Activated naive CD4-positive, alpha-beta T cell treated with anti-CD3 and anti-CD28 coated beads, Interleukin-2, amount 50 U/mL, for 16 hours (primary cell): ENCODE measurements around the gene GRM4.
"Not testable (repeated sequence)": the region's sequence is repeated elsewhere in the genome, so short reads cannot be mapped to it uniquely, and the experiment has no call there.

Experiments used
- DNase-seq: peaks from one replicate; pipeline ENCODE4 v3.0.0-alpha.2; 2020

Gene GRM4

DNA sequence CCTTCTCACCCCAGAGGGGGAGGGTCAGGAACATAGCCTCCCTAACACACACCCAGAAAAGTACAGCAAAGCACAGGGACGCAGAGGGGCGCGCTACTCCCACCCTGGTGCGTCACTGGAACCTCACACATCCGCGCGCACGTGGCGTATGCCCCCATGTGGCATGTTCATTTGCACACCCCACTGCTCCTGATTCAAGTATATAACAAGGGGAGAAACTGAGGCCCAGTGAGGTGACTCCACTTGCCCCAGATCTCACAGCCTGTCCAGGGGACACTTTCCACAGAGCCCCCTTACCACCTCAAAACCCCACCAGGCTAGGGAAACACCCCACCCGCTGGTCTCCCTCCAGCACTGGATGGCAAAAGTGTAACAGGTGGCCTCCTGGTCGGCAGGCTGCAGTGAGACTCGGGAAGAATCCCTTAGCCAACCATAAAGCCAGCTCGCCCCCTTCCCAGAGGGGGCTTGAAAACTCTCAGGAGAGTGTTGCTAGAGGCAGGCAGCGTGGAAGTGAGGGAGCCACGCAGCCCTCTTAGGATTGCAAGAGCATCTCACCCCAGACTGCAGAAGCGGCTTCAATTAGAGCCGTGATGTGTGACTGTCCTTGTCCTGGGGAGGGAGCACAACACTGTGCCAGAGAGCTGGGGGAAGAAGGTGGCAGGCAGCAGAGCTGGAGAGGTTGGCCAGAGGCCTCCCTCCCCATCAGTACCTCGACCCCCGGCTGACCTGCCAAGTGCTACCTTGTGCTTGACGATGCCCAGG is at the start of gene GRM4:
Gene GRM4 (minus strand): TSS at position 67 of the 762 bp plus-strand sequence. CDS start 12,591 bp downstream, outside the sequence.
- DNase-seq: no peak

DNA sequence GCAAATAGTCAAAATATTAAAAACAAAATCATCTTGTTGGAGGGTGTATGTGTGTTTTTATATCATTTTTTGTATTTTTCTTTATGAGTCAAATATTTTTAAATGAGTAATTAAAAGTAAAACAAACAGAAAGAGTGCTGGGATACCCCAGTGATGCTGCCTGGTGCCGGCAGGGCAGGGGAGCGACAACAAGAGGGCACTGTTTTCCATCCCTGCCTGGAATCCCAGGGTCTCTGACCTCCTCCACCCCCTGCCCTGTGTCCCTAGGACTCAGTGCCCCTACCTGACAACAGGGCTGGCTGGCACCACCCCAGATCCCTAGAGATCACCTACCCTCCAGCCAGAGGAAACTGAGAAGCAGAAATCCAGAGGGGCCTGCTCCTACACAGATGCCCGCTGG is 48.9 kb upstream of the GRM4 start:
- DNase-seq: no peak

DNA sequence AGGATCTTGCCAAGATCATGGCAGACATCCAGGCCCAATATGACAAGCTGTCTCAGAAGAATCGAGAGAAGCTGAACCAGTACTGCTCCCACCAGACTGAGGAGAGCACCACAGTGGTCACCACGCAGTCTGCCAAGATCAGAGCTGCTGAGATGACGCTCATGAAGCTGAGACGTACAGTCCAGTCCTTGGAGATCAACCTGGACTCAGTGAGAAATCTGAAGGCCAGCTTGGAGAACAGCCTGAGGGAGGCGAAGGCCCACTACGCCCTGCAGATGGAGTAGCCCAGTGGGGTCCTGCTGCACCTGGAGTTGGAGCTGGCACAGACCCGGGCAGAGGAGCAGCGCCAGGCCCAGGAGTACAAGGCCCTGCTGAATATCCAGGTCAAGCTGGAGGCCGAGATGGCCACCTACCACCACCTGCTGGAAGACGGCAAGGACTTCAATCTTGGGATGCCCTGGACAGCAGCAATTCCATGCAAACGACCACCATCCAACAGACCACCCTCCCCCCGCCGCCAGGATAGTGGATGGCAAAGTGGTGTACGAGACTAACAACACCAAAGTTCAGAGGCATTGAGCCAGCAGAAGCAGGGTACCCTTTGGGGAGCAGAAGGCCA is 44.7 kb upstream of the GRM4 start:
- no peak for DNase-seq

DNA sequence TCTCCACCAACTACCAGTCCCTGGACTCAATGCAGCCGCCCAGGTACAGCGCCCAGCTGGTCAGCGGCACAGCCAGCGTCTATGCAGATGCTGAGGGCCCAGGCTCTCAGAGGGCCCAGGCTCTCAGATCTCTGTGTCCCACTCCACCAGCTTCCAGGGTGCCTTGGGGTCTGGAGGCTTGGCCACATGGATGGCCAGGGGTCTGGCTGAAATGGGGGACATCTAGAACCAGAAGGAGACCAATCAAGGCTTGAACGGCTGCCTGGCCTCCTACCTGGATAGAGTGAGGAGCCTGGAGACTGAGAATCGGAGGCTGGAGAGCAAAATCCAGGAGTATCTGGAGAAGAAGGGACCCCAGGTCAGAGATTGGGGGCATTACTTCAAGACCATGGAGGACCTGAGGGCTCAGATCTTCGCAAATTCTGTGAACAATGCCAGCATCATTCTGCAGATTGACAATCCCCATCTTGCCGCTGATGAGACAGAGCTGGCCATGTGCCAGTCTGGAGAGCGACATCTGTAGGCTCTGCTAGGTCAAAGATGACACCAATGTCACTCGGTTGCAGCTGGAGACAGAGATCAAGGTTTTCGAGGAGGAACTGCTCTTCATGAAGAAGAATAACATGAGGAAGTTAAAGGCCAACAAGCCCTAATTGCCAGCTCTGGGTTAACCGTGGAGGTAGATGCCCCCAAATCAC is 44.1 kb upstream of the GRM4 start:
- DNase-seq: peak; percentile 64

DNA sequence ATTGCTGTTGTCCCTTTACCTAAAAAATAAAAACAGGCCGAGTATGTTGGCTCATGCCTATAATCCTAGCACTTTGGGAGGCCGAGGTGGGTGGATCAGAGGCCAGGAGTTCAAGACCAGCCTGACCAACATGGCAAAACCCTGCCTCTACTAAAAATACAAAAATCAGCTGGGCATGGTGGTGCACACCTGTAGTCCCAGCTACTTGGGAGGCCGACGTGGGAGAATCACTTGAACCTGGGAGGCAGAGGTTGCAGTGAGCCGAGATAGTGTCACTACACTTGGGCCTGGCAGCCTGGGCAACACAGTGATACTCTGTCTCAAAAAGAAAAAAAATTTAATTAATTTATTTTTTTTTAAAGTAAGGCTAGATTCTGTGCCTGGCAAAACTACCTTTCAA is 38.8 kb upstream of the GRM4 start:
- not testable (repeated sequence) for DNase-seq

DNA sequence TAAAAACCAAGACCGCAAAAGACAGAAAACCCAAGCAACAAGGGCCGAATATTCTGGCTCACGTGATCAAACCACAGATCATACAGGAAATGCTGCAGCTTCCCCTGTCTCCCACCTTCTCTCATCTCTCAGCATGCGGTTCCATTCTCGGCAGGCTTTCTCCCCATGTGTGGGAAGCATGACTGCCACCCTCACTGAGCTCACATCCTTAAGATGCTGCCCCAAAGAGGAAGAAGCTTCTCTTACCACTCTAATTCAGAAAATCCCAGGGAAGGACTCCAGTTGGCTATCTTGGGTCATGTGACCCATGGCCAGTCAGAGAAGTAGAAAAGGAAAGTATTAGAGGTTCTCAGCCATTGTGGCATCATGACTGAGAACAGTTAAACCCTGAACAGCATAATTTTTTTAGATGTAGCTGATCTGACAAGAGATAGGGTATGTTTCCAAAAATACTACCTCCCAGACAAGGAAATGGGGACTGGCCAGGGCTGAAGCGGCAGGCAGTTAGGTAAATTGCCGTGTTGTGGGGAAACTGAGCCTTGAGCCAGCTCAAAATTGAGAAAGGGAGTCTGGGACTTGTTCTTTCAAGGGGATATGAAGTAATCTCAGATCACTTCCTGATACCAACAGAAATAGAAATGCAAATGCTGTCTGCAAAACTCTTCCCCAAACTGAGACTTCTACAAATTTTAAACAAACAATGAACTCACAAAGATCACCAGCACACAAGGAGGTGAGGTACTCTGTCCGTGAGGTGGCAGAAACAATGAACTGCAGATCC is 37.1 kb upstream of the GRM4 start:
- DNase-seq: peak; percentile 60

DNA sequence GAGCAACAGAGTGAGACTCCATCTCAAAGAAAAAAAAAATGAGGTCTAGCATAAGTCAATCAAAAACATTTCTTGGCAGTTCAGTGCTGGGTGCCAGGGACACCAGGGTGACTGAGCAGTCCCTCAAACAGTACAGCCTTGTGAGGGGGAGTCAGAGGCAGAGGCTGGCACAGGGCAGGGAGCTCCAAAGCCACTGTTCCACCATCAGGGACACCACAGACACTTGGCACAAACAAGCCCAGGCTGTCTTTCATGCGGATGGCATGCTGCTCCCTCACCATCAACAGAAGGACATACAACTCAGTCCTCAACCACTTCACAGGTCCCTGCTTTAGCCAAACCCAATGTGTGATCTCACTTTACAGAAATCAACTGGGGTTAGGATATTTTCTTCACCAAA is 36.0 kb upstream of the GRM4 start:
- DNase-seq: no peak

DNA sequence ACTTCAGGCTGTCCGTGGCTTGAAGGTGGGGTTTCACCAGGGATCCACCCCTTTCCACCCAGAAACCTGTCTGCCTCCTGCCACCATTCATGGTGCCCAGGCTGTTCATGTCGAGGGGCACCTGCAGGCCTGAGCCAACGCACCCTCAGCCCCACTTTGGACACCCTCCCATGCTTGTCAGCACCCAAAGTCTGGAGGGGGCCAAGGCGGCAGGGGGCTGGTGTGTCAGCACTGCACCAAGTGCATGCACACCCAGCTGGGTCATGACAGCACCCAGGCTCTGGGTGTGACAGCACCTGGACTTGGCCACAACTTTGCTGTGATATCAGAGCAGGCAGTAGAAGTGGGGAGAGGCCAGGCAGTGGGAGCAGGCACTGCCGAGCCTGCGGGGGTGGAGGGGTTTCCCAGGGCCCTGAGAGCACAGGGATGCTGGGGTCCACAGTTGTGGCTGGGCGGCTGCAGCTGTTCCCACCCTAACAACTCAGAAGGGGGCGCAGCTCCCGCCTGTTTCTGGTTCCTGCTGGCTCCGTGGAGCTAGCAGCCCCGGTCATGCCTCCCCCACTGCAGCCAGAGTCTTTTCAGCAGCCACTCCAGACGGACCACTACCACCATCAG is 33.3 kb upstream of the GRM4 start:
- DNase-seq: no peak

DNA sequence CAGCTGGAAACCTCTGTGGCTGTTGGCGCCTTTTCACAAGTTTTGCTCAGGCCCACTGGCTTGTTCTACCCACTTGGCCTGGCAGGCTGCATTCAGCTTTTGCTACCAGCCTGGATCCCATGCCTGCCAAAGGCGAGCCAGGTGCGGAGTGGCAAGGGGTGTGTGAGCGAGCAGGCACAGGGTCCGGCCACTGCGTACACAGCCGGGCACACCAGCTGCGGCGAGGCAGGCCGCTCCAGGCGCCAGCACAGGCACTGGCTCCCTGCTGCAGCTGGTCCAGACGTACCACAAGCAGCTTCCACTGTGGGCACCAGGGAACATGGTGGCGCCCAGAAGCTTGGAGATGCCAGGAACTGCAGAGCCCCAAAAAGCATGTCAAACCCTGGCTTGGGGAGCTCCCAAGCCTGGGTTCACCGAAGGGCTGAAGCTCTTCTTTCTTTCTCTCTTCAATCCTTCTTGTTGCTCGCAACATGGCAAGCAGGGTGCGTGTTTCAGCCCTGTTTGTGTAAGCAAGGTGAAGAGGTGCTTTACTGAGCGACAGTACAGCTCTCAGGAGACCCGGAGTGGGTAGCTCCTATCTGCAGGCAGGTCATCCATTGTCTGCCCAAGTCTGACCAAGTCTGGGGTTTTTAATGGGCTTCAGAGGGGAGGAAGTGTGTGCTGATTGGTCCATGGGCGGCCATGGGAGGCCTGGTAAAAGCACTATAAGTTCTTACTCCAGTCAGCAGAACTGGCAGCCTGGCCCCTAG is 32.6 kb upstream of the GRM4 start:
- DNase-seq: no peak

DNA sequence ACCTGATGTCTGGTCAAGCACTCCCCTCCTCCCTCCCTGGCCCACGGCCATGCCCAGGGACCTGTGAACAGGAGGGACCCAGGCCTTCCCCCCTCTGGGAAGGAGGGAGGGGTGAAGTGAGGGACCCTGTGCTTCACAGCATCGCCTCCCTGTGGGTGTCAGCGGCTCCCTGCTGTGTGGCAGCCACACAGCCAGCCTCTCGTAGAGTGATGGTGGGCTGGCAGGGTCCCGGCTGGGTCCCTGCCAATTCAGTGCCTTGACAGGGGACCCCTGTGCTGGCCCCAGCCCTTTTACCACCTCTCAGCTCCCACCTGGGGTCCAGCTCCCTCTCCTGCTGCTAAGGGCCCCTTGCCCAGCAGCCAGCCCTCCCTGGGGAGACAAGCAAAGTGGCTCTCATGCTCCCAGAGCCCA is 31.3 kb upstream of the GRM4 start:
- no peak for DNase-seq

DNA sequence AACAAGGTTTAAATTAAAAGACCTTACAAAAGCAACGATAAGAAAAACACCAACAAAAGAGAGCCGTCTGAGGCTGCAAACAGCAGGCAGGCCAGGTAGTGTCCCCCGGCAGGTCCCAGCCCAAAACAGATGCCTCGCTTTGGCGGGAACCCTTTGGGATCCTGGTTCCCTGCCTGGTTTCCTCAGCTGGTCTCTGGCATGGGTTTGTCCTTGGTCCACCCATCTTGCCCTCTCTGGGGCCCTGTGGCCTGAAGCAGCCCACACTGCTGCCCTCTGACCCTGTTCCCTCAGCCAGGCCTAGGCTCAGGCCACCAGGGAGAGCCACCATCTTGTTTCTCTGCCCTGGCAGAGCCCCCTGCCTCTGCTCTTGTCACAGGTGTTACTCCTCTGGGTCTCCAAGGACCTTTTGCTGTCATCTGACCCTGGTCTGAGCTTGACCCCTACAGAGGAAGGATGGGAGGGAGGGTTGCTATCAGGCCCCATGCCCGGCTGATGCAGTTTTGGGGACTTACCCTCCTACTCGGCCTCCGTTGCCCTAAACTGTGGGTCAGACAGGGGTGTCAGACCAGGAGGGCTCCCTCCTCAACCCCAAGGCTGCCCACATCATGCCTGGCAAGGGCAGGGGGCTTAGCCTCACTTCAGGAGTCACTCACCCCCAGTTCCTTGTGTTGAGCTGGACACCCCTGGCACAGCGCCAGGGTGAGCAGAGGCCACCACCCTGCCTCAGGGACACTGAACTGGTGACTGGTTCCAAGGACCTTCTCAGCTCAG is 30.6 kb upstream of the GRM4 start:
- DNase-seq: no peak

DNA sequence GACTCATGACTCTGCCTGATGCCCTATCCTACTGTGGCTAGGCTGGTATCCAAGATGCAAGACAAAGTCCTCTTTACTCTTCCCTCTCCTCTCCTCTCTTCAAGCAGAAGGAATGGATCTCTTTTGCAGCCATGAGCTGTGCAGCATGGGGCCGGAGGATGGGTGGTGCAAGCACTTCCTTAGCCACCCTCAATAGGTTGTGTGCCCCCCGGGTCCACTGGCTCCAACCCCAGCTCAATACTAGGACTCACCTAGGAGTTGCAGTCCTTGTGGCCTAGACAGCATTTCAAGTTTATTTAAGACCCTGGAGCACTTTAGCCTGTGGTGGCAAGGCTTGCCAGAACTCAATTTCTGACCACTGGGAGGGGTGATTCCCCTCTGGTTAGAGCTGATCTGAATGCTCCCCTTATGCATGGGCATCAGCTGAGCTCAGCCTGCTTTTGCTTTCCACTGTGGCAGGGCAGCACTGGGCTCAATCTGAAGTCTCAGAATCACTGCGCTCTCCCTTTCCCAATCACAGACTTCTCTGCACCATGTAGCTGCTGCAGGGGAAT is 29.0 kb upstream of the GRM4 start:
- DNase-seq: no peak

DNA sequence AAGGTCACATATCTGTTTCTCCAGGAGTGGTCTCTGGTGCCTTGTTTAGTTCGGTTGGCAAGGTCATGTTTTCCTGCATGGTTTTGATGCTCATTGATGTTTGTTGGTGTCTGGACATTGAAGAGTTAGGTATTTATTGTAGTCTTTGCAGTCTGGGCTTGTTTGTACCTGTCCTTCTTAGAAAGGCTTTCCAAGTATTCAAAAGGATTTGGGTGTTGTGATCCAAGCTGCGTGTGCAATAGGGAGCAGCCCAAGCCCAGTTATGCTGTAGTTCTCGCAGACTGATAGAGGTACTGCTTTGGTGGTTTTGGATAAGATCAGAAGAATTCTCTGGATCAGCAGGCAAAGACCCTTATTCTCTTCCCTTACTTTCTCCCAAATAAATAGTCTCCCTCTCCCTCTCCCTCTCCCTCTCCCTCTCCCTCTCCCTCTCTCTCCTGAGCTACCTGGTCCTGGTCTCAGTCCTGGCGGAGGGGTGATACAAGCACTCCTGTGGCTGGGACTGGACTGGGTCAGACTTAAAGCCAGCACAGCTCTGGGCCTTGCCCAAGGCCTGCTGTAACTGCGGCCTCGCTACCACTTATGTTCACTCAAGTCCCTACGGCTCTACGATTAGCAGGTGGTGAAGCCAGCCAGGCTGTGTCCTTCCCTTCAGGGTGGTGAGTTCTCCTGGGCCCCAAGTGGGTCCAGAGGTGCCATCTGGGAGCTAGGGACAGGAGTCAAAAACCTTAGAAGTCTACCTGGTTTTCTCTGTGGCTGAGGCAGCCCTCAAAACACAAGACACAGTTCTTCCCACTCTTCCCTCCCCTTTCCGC is 27.3 kb upstream of the GRM4 start:
- no peak for DNase-seq

DNA sequence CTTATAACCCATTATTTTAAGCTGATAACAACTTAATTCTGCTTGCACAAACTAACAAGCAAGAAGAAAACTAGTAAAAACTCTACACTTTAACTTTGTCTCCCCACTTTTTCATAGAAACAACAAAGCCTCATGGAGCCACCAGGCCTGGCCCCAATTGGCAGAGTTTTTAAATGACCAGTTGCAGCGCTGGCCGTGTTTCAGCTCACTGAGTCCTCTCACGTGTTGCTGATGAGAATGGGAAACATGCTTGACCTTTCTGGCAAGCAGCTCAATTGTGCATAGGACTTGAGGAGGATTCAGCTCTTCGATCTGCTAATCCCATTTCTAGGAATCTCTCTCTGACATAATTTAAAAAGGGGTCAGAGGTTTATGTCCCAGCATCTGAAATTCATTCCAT is 24.5 kb upstream of the GRM4 start:
- DNase-seq: no peak

DNA sequence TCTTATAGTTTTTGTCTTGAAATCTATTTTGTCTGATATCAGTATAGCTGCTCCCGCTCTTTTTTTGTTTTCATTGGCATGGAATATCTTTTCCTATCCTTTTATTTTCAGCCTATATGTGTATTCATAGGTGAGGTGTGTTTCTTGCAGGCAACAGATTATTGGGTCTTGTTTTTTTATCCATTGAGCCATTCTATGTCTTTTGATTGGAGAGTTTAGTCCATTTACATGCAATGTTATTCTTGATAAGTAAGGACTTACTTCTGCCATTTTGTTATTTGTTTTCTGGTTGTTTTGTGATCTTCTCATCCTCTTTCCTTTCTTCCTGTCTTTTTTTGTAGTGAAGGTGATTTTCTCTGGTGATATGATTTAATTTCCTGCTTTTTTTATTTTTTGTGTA is 24.0 kb upstream of the GRM4 start:
- no peak for DNase-seq

DNA sequence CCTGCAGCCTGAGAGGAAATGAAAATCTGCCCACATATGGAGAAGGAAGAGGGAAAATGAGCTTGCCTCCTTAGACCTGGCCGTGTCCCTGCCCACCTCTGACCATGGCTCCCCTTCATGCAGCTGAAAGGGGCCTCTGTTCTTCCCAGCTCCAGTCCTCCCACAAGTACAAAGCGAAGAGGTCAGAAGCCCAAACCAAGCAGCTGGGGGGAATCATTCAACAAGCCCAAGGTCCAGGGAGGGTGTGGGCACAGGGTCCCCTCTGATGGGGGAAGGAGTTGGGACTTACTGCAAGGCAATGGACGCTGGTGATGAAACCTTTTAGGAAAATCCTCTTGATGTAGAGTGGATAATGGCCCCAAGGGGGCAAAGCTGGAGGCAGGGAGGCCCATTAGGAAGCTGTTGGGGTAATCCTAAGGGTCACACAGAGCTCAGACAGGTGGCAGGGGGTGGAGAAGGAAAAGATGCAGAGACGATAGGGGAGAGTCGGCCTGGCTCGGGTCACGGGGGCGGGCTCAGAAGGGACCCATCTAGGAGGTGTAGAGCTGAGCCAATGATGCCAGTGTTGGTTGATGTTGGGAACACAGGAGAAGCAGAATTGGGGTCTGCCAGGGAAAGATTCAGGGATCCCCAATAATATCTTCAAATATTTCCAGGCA is 16.1 kb upstream of the GRM4 start:
- no peak for DNase-seq

DNA sequence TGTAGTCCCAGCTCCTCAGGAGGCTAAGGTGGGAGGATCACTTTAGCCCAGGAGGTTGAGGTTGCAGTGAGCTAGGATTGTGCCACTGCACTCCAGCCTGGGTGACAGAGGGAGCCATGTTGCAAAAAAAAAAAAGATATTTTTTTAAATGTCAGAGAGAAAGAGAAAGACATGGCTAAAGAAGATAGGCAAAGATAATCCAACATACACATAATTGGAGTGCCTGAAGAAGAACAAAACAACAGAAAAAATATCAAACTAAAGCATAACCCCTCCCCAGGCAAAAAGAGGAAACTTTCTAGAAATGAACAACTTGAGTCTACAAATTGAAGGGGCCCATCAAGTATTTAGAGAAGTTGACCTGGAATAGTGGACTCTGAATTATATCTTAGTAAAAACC is 14.0 kb upstream of the GRM4 start:
- no peak for DNase-seq

DNA sequence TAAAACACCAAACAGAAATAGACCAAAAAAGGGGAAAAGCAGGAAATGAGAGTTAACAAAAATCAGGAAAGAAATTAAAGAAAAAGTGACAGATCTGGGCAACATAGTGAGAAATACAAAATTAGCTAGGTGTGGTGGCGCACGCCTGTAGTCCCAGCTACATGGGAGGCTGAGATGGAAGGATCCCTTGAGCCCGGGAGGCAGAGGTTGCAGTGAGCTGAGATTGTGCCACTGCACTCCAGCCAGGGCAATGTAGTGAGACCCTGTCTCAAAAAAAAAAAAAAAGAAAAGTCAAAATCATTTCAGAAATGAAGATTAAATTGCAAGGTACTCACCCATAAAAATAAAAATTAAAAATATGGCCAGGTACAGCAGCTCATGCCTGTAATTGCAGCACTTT is 13.0 kb upstream of the GRM4 start:
- no peak for DNase-seq

DNA sequence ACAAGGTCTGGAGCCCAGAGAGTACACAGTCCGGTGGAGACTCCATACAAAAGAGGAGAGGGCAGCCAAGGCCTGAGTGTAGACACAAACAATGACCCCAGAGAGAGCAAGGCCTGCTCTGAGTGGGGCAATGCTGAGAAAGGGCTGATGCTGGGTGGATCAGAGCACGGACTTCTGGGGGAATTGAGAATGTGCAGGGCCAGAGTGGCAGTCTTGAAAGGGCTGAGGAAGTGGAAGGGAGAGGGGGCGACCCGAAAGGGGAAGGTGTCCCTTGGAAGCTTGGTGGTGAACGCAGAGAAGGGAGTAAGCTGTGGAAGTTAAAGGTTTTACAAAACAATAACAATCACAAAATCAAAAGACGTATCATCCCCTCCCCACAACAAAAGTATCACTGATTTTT is 12.0 kb upstream of the GRM4 start:
- no peak for DNase-seq
